HEK293 (cell line): ENCODE measurements around the gene CLEC16A.

ENCODE experiments used
- CTCF ChIA-PET: fragments of 350-600 bp; formaldehyde crosslinking; extraction: SDS; loops from one replicate; lab custom pipeline; 2021; ENCODE audit warnings: antibody characterized with exemption; lab: Yijun Ruan, JAX
- POLR2A ChIA-PET: fragments of 300-600 bp; formaldehyde crosslinking; extraction: SDS; loops from one replicate; lab custom pipeline; 2020; ENCODE audit warnings: antibody characterized with exemption, inconsistent platforms; lab: Yijun Ruan, JAX
- H3K27ac ChIP-seq: fragments of 200-500 bp; sonication (Bioruptor generic); 2 replicates; pipeline ENCODE4 v1.5.1; 2014; ENCODE audit warnings: low read depth, low read length, control low read depth, inconsistent platforms; ENCODE audit errors: extremely low read depth
- H3K36me3 ChIP-seq, 2 experiments: fragments of 200-500 bp in 1 of 2; sonication (Bioruptor generic) in 1 of 2; 1 replicate in 1 of 2; 2 replicates in 1 of 2; pipeline ENCODE4 v1.5.1; 2014 to 2017; ENCODE audit warnings: inconsistent platforms in 2 of 2, low read length in 2 of 2; ENCODE audit not compliant: control insufficient read depth in 2 of 2, insufficient read depth in 1 of 2
- H3K4me1 ChIP-seq: fragments of 200-500 bp; sonication (Bioruptor generic); 2 replicates; pipeline ENCODE4 v1.5.1; 2014; ENCODE audit warnings: mild to moderate bottlenecking, low read length, inconsistent platforms; ENCODE audit not compliant: control insufficient read depth, insufficient read depth
- H3K4me3 ChIP-seq: 2 replicates; pipeline ENCODE4 v1.5.1; 2011; ENCODE audit warnings: low read depth, mild to moderate bottlenecking, control low read depth, low read length, moderate library complexity
- H3K9me3 ChIP-seq: fragments of 200-500 bp; sonication (Bioruptor generic); 2 replicates; pipeline ENCODE4 v1.5.1; 2014; ENCODE audit warnings: low read depth, low read length, inconsistent platforms; ENCODE audit not compliant: control insufficient read depth, insufficient read depth
- YY2 ChIP-seq: fragments of 450-650 bp; formaldehyde crosslinking; IDR thresholded peaks from 2 replicates; pipeline ENCODE4 v1.5.1; 2016; ENCODE audit warnings: missing biosample characterization, missing genetic modification characterization
- ZBTB49 ChIP-seq: fragments of 450-650 bp; formaldehyde crosslinking; IDR thresholded peaks from 2 replicates; pipeline ENCODE4 v1.5.1; 2016; ENCODE audit warnings: missing biosample characterization, missing genetic modification characterization, low read depth
- ZBTB7A ChIP-seq: fragments of 450-650 bp; formaldehyde crosslinking; IDR thresholded peaks from 2 replicates; pipeline ENCODE4 v1.5.1; 2016; ENCODE audit warnings: low read depth, missing biosample characterization, missing genetic modification characterization
- ZBTB8A ChIP-seq: fragments of 450-650 bp; formaldehyde crosslinking; IDR thresholded peaks from 2 replicates; pipeline ENCODE4 v1.5.1; 2016; ENCODE audit warnings: missing biosample characterization, missing genetic modification characterization
- ZFHX2 ChIP-seq: fragments of 450-650 bp; formaldehyde crosslinking; conservative IDR thresholded peaks from 2 replicates; pipeline ENCODE4 v1.5.1; 2016; ENCODE audit warnings: missing biosample characterization, missing genetic modification characterization
- ZNF10 ChIP-seq: fragments of 450-650 bp; formaldehyde crosslinking; IDR thresholded peaks from 2 replicates; pipeline ENCODE4 v1.5.1; 2017; ENCODE audit warnings: missing biosample characterization, missing genetic modification characterization
- ZNF133 ChIP-seq: fragments of 450-650 bp; formaldehyde crosslinking; IDR thresholded peaks from 2 replicates; pipeline ENCODE4 v1.5.1; 2016; ENCODE audit warnings: missing biosample characterization, missing genetic modification characterization
- ZNF140 ChIP-seq: fragments of 450-650 bp; formaldehyde crosslinking; IDR thresholded peaks from 2 replicates; pipeline ENCODE4 v1.5.1; 2016; ENCODE audit warnings: missing biosample characterization, missing genetic modification characterization
- ZNF184 ChIP-seq: fragments of 450-650 bp; IDR thresholded peaks from 2 replicates; pipeline ENCODE4 v1.5.1; 2018; ENCODE audit warnings: missing biosample characterization, mild to moderate bottlenecking, missing genetic modification characterization
- ZNF211 ChIP-seq: fragments of 450-650 bp; formaldehyde crosslinking; IDR thresholded peaks from 2 replicates; pipeline ENCODE4 v1.5.1; 2016; ENCODE audit warnings: low read depth, missing biosample characterization, missing genetic modification characterization
- ZNF214 ChIP-seq: fragments of 450-650 bp; formaldehyde crosslinking; IDR thresholded peaks from 2 replicates; pipeline ENCODE4 v1.5.1; 2017; ENCODE audit warnings: missing biosample characterization, mild to moderate bottlenecking, missing genetic modification characterization, borderline replicate concordance
- ZNF24 ChIP-seq: fragments of 450-650 bp; formaldehyde crosslinking; IDR thresholded peaks from 2 replicates; pipeline ENCODE4 v1.5.1; 2016; ENCODE audit warnings: missing biosample characterization, missing genetic modification characterization
- ZNF280D ChIP-seq: fragments of 450-650 bp; formaldehyde crosslinking; IDR thresholded peaks from 2 replicates; pipeline ENCODE4 v1.5.1; 2016; ENCODE audit warnings: missing biosample characterization, missing genetic modification characterization
- ZNF416 ChIP-seq: fragments of 450-650 bp; formaldehyde crosslinking; IDR thresholded peaks from 2 replicates; pipeline ENCODE4 v1.5.1; 2016; ENCODE audit warnings: missing biosample characterization, missing genetic modification characterization
- ZNF501 ChIP-seq: fragments of 450-650 bp; formaldehyde crosslinking; IDR thresholded peaks from 2 replicates; pipeline ENCODE4 v1.5.1; 2016; ENCODE audit warnings: missing biosample characterization, missing genetic modification characterization
- ZNF571 ChIP-seq: fragments of 450-650 bp; formaldehyde crosslinking; IDR thresholded peaks from 2 replicates; pipeline ENCODE4 v1.5.0; 2017; ENCODE audit warnings: missing biosample characterization, missing genetic modification characterization
- ZNF596 ChIP-seq: fragments of 450-650 bp; IDR thresholded peaks from 2 replicates; pipeline ENCODE4 v1.5.0; 2018; ENCODE audit warnings: missing biosample characterization, mild to moderate bottlenecking, missing genetic modification characterization, moderate library complexity
- ZNF624 ChIP-seq: fragments of 450-650 bp; formaldehyde crosslinking; IDR thresholded peaks from 2 replicates; pipeline ENCODE4 v1.5.1; 2017; ENCODE audit warnings: missing biosample characterization, missing genetic modification characterization
- ZNF768 ChIP-seq: fragments of 450-650 bp; formaldehyde crosslinking; IDR thresholded peaks from 2 replicates; pipeline ENCODE4 v1.5.1; 2018; ENCODE audit warnings: missing biosample characterization, mild to moderate bottlenecking, missing genetic modification characterization
- ZNF776 ChIP-seq: fragments of 450-650 bp; formaldehyde crosslinking; IDR thresholded peaks from 2 replicates; pipeline ENCODE4 v1.5.0; 2017; ENCODE audit warnings: missing biosample characterization, missing genetic modification characterization, borderline replicate concordance
- ZNF792 ChIP-seq: fragments of 450-650 bp; formaldehyde crosslinking; IDR thresholded peaks from 2 replicates; pipeline ENCODE4 v1.5.1; 2016; ENCODE audit warnings: missing biosample characterization, missing genetic modification characterization
- TF ChIP-seq, protein P1 (sequence below): fragments of 450-650 bp; formaldehyde crosslinking; IDR thresholded peaks from 2 replicates; pipeline ENCODE4 v1.5.1; 2016; ENCODE audit warnings: missing biosample characterization, missing genetic modification characterization, borderline replicate concordance
- TF ChIP-seq, protein P2 (sequence below): fragments of 450-650 bp; formaldehyde crosslinking; IDR thresholded peaks from 2 replicates; pipeline ENCODE4 v1.5.1; 2016; ENCODE audit warnings: missing biosample characterization, missing genetic modification characterization

The CLEC16A gene

GRCh38 chr16:11059588-11059987 is 115.2 kb downstream of the CLEC16A start:
- CTCF ChIA-PET: interaction anchor here (0.6 kb wide), 1 partner anchor 69 kb away, joined by 3 read pairs; no protein-coding TSS in a partner anchor
- Histone ChIP-seq H3K9me3 (no peaks in the 10 kb centered on the region), H3K4me1 (no peaks in the 10 kb centered on the region)
- TF ChIP-seq, protein P1, sequence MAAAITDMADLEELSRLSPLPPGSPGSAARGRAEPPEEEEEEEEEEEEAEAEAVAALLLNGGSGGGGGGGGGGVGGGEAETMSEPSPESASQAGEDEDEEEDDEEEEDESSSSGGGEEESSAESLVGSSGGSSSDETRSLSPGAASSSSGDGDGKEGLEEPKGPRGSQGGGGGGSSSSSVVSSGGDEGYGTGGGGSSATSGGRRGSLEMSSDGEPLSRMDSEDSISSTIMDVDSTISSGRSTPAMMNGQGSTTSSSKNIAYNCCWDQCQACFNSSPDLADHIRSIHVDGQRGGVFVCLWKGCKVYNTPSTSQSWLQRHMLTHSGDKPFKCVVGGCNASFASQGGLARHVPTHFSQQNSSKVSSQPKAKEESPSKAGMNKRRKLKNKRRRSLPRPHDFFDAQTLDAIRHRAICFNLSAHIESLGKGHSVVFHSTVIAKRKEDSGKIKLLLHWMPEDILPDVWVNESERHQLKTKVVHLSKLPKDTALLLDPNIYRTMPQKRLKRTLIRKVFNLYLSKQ (tag by site-specific recombination): no peak
- TF ChIP-seq ZNF416: no peak
- TF ChIP-seq, protein P2, sequence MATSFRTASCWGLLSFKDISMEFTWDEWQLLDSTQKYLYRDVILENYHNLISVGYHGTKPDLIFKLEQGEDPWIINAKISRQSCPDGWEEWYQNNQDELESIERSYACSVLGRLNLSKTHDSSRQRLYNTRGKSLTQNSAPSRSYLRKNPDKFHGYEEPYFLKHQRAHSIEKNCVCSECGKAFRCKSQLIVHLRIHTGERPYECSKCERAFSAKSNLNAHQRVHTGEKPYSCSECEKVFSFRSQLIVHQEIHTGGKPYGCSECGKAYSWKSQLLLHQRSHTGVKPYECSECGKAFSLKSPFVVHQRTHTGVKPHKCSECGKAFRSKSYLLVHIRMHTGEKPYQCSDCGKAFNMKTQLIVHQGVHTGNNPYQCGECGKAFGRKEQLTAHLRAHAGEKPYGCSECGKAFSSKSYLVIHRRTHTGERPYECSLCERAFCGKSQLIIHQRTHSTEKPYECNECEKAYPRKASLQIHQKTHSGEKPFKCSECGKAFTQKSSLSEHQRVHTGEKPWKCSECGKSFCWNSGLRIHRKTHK (tag by site-specific recombination): no peak
- TF ChIP-seq, all 188 proteins: peak for 0
- Histone ChIP-seq H3K4me3 (no peak overlapping the region), H3K27ac (no peak overlapping the region), H3K36me3 (peaks cover 0 to 34% of the 10 kb centered on the region in 2 experiments; a peak in 2 of 3 replicates)
- POLR2A ChIA-PET: no interaction called here

GRCh38 chr16:11060364-11060763 is 116.0 kb downstream of the CLEC16A start:
- no peaks in the 10 kb centered on the region for H3K4me1 ChIP-seq
- ChIA-PET CTCF (no interaction called here), POLR2A (no interaction called here)
- H3K27ac ChIP-seq: no peak overlapping the region
- H3K36me3 ChIP-seq: peaks cover 0 to 41% of the 10 kb centered on the region in 2 experiments; a peak in 2 of 3 replicates
- no peaks in the 10 kb centered on the region for H3K9me3 ChIP-seq
- H3K4me3 ChIP-seq: no peak overlapping the region
- TF ChIP-seq ZBTB8A (no peak), ZNF596 (tag by site-specific recombination) (no peak), ZNF768 (tag by site-specific recombination) (no peak), ZBTB49 (tag by site-specific recombination) (no peak)

- no peak overlapping the region for H3K27ac ChIP-seq
- H3K36me3 ChIP-seq: peaks cover 0 to 44% of the 10 kb centered on the region in 2 experiments; a peak in 2 of 3 replicates
- TF ChIP-seq ZNF776 (tag by site-specific recombination): no peak
- TF ChIP-seq ZNF501: no peak
- no peak for TF ChIP-seq ZNF280D (tag by site-specific recombination)
- no peak for TF ChIP-seq ZNF211 (tag by site-specific recombination)
- no peak for TF ChIP-seq ZNF571
- TF ChIP-seq ZBTB7A (tag by site-specific recombination): no peak
- no peak for TF ChIP-seq ZFHX2 (tag by site-specific recombination)
- TF ChIP-seq ZNF133 (tag by site-specific recombination): no peak
- TF ChIP-seq ZNF10: no peak
- no peak for TF ChIP-seq YY2
- TF ChIP-seq ZNF184 (tag by site-specific recombination): no peak
- no peak for TF ChIP-seq ZNF792
- TF ChIP-seq ZNF140 (tag by site-specific recombination): no peak
- TF ChIP-seq ZNF624 (tag by site-specific recombination): no peak
- no peak for TF ChIP-seq ZNF24 (tag by site-specific recombination)
- TF ChIP-seq ZNF214: no peak
- no peaks in the 10 kb centered on the region for H3K4me1 ChIP-seq
- CTCF ChIA-PET: no interaction called here
- no peaks in the 10 kb centered on the region for H3K9me3 ChIP-seq
- POLR2A ChIA-PET: interaction anchor here (1.4 kb wide), 1 partner anchor 195 kb away, joined by 4 read pairs; the partner anchor contains the start of gene SOCS1
- no peak overlapping the region for H3K4me3 ChIP-seq
Observed at GRCh38 chr16:11060842-11061241, 116.5 kb downstream of the CLEC16A start.
